Measurements from ENCODE around the gene UPB1.
"Not testable (repeated sequence)": the region's sequence is repeated elsewhere in the genome, so short reads cannot be mapped to it uniquely, and the experiment has no call there.

DNA sequence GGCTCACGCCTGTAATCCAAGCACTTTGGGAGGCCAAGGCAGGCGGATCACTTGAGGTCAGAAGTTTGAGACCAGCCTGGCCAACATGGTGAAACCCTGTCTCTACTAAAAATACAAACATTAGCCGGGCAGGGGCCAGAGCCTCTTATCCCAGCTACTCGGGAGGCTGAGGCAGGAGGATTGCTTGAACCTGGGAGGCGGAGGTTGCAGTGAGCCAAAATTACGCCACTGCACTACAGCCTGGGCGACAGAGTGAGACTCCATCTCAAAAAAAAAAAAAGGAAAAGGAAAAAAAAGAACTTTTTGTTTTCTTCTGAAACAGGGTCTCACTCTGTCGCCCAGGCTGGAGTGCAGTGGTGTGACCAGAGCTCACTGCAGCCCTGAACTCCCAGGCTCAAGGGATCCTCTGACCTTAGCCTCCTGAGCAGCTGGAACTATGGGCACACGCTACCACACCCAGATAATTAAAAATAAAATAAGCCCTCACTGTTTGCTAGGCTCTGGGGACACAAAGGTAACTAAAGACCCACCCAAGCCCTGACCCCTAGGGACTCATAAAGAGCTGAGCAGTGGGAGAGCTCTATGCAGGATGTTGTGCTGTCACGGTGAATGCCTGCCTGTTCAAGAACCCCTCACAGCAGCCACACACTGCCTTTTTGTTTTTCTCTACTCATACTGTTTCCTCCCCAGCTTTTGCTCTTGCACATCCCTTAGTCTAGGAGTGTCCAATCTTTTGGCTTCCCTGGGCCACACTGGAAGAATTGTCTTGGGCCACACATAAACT lies 57.6 kb downstream of the UPB1 start:
- TF ChIP-seq POLR2AphosphoS5, POLR2A (IDR thresholded peaks at IDR 0.05): not testable (repeated sequence)
- TF ChIP-seq, protein P1, sequence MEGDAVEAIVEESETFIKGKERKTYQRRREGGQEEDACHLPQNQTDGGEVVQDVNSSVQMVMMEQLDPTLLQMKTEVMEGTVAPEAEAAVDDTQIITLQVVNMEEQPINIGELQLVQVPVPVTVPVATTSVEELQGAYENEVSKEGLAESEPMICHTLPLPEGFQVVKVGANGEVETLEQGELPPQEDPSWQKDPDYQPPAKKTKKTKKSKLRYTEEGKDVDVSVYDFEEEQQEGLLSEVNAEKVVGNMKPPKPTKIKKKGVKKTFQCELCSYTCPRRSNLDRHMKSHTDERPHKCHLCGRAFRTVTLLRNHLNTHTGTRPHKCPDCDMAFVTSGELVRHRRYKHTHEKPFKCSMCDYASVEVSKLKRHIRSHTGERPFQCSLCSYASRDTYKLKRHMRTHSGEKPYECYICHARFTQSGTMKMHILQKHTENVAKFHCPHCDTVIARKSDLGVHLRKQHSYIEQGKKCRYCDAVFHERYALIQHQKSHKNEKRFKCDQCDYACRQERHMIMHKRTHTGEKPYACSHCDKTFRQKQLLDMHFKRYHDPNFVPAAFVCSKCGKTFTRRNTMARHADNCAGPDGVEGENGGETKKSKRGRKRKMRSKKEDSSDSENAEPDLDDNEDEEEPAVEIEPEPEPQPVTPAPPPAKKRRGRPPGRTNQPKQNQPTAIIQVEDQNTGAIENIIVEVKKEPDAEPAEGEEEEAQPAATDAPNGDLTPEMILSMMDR (IDR thresholded peaks at IDR 0.05), result not testable (repeated sequence)
